DMS153 (cell line): Measurements from ENCODE around the gene LDB3.
A peak's percentile ranks its signal among the peaks of the same experiment; 100 is the strongest.

ENCODE experiments used
- DNase-seq: peaks from one replicate; lab custom pipeline; 2025; lab: John Stamatoyannopoulos, UW

Gene LDB3

DNA sequence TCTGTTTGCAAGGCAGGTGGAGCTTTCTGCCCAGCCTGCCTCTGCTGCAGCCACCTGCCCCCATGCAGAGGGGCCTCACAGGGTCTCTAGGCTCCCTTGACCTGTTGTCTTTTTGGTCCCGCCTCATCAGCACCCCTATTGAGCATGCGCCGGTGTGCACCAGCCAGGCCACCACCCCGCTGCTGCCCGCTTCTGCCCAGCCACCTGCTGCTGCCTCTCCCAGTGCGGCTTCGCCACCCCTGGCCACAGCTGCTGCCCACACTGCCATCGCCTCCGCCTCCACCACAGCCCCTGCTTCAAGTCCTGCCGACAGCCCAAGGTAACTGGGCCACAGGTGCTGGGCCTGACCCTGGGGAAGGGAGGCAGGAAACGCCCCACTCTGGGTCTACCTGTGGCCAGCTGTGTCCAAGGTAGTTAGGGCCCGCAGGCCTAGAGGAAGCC, 38.1 kb downstream of the LDB3 start:
- no peak for DNase-seq

GRCh38 chr10:86706977-86707376, 38.7 kb downstream of the LDB3 start:
- no peak for DNase-seq

DNA sequence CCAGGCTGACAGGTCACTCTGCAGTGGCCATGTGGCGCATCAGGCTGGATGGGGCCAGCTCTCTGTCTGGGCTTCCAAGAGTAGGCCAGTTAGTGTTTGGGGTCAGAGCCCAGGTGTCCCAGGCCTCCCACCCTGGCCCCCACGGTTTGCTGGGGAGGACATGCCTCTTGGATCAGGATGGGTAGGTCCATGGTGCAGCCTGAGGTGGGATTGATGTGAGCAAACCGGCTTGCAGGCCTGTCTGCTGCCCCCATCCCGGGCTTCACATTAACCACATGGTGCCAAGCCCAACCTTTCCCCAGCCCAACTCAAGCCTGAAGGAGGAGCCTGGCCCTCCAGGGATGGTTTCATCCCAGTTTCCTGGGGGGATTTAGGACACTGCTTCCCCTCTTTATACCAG, 39.2 kb downstream of the LDB3 start:
- no peak for DNase-seq

DNA sequence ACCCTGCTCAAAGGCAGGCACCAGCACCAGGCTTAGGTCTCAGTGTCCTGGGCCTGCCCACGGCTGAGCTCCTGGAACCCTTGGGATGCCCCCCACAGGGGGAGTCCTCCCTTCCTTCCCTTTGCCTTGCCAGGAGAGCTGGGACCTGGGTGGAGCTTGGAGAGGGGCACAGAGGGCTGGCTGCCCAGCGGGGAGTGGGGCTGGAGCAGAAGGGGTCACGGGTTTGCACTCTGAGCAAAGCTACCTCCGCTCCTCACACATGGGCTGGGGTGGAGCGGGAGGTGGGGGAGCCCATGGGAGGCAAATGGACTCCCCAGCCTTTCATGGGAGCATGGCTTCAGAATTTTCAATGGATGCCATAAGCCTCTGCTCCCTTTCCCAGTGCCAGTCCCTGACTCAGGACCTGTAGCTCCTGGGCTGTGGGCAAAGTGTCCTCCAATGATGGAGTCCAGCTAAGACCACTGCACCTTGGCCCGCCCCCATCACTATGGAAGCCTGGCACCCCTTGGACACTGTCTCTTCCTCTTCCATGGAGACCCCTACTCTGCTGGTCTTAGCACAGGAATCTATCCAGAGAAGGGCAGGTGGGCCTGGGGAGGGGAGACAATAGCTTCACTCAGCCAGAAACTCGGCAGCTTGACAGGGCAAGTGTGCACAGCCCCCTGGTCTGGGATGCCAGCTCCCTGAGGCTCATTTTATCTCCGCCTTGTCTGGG, 39.9 kb downstream of the LDB3 start:
- no peak for DNase-seq

- no peak for DNase-seq
These were observed 40.6 kb downstream of the LDB3 start for GRCh38 chr10:86708783-86709380.

DNA sequence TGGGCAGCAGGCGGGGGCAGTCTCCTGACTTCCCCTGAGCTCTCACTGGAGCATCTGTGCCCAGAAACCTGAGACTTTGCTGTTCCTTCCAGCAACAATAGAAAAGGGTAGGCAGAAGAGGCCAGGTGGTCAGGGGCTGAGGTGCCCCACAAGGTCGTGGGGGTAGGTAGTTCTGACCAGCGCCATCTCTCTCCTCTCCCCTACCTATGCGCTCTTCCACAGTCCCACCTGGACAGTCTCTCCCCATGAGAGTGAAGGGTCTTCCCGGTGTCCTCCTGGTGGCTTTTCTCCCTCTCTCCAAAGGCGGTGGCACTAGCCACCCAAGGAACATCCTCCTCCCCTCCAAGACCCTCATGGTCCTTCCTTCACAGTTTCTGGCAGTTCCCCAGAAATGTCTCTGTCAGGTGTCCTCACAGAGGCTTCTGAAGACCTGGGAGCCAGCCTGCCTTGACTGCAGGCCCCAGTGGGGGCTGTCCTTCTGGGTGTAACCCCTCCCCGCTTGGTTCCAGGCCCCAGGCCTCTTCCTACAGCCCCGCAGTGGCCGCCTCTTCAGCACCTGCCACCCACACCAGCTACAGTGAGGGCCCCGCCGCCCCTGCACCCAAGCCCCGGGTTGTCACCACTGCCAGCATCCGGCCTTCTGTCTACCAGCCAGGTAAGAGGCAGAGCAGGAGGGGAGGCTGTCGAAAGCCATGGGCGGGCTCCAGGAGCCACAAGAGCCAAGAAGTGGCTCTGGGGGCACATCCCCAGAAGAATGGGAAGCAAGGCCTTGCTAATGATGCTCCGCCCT, 41.3 kb downstream of the LDB3 start:
- DNase-seq, result no peak

GRCh38 chr10:86710987-86711512, 42.7 kb downstream of the LDB3 start:
- DNase-seq, result peak; percentile 75

- no peak for DNase-seq
These were observed 43.4 kb downstream of the LDB3 start for GRCh38 chr10:86711513-86712316.

DNA sequence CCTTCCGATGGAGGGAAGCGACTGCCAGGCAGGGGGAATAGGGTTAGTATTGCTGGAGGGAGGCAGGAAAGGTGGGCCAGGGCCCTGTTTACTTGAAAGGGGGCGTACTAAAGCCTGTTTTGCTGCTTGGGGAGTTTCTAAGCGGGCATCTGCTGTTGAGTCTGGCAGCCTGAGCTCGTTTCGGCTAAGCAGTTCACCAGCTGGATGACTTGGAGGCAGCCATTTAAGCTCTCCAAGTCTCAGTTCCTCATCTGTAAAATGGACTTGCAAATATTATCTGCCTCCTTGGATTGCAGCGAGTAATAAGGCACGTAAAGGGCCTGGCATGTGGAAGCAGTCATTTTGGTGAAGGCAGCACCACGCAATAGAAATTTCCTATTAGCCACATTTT, 44.0 kb downstream of the LDB3 start:
- DNase-seq, result no peak

GRCh38 chr10:86715156-86715795, 47.0 kb downstream of the LDB3 start:
- DNase-seq, result no peak

DNA sequence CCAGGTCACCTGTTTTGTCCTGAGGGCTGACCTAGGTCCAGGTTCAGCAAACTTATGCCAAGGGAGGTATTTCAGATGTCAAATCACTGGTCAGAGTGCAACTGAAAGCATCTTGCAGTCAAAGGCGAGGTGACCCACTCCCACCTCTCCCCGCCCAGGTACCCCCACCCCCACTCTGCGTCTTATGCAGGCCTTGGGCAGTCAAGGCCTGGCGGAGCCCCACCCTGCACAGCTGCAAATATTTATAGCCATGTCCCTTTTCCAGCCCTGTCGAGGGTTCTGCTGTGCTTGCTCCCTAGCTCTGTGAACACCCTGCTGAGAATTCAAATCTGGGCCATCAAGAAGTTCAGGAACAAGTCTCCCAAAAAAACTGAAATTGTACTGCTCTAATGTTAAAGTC, 47.5 kb downstream of the LDB3 start:
- no peak for DNase-seq

- DNase-seq, result no peak
These were observed 48.2 kb downstream of the LDB3 start for GRCh38 chr10:86716466-86716865.

GRCh38 chr10:86718556-86718955, 50.2 kb downstream of the LDB3 start:
- DNase-seq, result no peak

GRCh38 chr10:86721232-86721631, 52.9 kb downstream of the LDB3 start:
- no peak for DNase-seq

DNA sequence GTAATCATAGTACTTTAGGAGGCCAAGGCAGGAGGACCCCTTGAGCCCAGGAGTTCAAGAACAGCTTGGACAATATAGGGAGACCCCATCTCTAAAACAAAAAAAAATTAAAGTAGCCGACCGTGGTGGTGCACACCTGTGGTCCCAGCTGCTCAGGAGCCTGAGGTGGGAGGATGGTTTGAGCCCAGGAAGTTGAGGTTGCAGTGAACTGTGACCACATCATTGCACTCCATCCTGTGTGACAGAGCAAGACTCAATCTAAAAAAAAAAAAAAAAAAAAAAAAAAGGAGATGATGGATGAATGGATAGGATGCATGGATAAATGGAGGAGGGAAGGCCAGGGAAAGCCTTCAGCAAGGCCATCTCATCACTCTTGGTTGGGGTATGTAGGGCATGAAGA, 54.7 kb downstream of the LDB3 start:
- no peak for DNase-seq

DNA sequence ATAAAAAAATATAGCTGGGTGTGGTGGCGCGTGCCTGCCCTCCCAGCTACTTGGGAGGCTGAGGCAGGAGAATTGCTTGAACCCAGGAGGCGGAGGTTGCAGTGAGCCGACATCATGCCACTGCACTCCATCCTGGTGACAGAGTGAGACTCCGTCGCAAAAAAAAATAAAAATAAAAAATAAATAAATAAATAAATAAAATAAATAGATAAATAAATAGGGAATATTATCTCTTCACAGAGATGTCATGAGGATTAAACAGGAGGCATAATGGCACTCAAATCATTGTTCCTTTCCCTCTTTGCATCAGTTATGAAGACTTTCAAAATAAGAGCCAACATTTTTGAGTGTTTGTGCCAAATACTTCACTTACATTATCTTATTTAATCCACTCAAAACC, 56.1 kb downstream of the LDB3 start:
- no peak for DNase-seq

DNA sequence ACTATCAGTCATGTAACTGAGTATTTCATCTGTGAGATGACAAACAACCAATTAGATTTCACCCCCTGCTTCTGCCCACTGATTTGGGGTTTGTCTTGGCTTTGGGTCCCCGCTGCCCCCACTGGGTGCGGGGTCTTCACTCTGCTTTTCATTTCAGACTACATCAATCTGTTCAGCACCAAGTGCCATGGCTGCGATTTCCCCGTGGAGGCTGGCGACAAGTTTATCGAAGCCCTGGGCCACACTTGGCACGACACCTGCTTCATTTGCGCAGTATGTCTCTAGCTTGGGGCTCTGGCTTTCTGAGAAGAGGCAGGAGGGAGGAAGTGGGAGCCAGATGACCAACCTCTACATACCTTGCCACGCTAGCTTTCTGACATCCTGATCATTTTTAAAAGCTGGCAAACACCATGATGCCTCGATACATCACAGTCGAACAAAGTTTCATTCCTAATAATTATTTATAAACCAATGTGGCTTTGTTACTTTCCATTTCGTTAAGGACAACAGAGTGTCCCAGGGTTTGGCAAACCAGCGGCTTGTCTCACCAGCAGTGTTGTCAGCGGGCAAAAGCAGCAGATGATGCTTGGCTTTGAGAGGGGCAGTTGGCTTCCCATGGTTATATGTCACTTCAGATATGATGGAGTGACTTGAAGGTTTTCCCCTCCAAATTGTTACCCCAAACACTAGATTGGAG, 57.8 kb downstream of the LDB3 start:
- DNase-seq, result no peak

- no peak for DNase-seq
These were observed 58.3 kb downstream of the LDB3 start for GRCh38 chr10:86726677-86726999.

DNA sequence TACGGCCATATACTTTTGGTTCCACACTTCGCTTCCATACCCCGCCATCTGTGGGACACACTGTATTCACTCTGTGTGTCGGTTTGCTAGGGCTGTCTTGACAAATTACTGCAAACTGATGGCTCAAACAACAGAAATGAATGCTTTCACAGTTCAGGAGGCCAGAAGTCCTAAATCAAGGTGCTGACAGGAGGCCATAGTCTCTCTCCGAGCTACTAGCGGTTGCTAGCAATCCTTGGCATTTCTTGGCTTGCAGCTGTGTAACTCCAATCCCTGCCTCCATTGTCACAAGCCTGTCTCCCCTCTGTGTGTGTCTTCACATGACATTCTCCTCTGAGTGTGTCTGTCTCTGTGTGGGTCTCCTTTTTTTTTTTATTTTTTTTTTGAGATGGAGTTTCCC, 59.2 kb downstream of the LDB3 start:
- DNase-seq, result no peak

DNA sequence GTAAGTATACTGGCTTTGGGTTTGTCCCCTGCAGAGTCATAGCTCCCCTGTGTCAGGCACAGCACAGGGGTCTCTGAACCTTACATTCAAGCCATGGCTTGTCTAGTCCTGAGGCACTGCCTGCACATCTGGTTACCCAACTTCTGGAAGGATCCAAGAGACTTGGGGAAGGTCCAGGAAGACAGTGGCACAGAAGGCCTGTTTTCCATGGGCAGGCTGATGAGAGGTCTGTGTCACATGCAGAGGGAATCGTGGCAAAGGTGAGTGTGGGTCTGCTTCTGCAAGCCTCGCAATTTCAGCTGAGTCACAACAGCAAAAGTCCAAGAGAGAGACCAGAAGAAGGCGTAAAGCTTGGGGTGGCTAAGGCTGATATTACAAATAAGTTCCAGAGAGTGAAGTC, 59.7 kb downstream of the LDB3 start:
- DNase-seq, result no peak

DNA sequence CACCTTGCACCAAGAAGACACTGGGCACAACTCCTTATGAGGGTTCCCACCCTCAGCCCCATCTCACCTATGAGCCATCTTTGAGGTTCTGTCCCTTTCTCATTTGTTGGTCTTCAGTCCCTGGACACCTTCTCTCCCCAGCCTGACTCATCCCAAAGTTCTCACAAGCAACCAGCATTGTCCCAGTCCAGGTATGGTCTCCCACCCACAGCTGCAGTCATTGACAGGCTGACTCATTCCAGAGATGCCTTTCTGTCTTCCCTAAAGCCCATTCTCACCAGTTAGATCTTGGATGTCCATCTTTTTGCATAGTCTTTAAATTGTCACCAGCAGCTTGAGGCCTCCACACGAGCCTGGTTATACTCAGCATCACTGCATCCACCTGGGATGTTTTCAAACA, 61.4 kb downstream of the LDB3 start:
- DNase-seq, result no peak
